GM19372 (cell line): ENCODE measurements around the gene RFTN2.
A peak's percentile ranks its signal among the peaks of the same experiment; 100 is the strongest.
"Not testable (repeated sequence)": the region's sequence is repeated elsewhere in the genome, so short reads cannot be mapped to it uniquely, and the experiment has no call there.

ENCODE experiments used
- ATAC-seq: cut with Tn5 transposase; IDR thresholded peaks from one replicate; pipeline ENCODE4 v1.9.1; 2021; ENCODE audit warnings: mild to moderate bottlenecking, low read depth, moderate library complexity; ENCODE audit not compliant: unreplicated experiment

The RFTN2 gene

GRCh38 chr2:197613509-197613987 lies 61.8 kb downstream of the RFTN2 start:
- ATAC-seq: no peak

- ATAC-seq: peak; percentile 54
Measured at GRCh38 chr2:197606180-197606579, 69.2 kb downstream of the RFTN2 start.

GRCh38 chr2:197604117-197604860 lies 71.1 kb downstream of the RFTN2 start:
- ATAC-seq: no peak

- no peak for ATAC-seq
Measured at GRCh38 chr2:197601726-197602125, 73.7 kb downstream of the RFTN2 start.

- no peak for ATAC-seq
Measured at GRCh38 chr2:197600306-197600705, 75.1 kb downstream of the RFTN2 start.

GRCh38 chr2:197599285-197599965 lies 76.0 kb downstream of the RFTN2 start:
- ATAC-seq: peak; percentile 63

- no peak for ATAC-seq
Measured at GRCh38 chr2:197598450-197598849, 76.9 kb downstream of the RFTN2 start.

- ATAC-seq: no peak
Measured at GRCh38 chr2:197597166-197597565, 78.2 kb downstream of the RFTN2 start.

- no peak for ATAC-seq
Measured at GRCh38 chr2:197596766-197597165, 78.6 kb downstream of the RFTN2 start.

- ATAC-seq: no peak
Measured at GRCh38 chr2:197591339-197592072, 83.9 kb downstream of the RFTN2 start.

GRCh38 chr2:197587255-197587654 lies 88.1 kb downstream of the RFTN2 start:
- ATAC-seq: not testable (repeated sequence)

GRCh38 chr2:197580166-197580565 lies 95.2 kb downstream of the RFTN2 start:
- not testable (repeated sequence) for ATAC-seq

- not testable (repeated sequence) for ATAC-seq
Measured at GRCh38 chr2:197578294-197578693, 97.1 kb downstream of the RFTN2 start.

GRCh38 chr2:197577446-197577845 lies 97.9 kb downstream of the RFTN2 start:
- no peak for ATAC-seq

- ATAC-seq: no peak
Measured at GRCh38 chr2:197576631-197577030, 98.8 kb downstream of the RFTN2 start.

- no peak for ATAC-seq
Measured at GRCh38 chr2:197575987-197576386, 99.4 kb downstream of the RFTN2 start.

GRCh38 chr2:197573608-197574007 lies 101.8 kb downstream of the RFTN2 start:
- no peak for ATAC-seq

- no peak for ATAC-seq
Measured at GRCh38 chr2:197571627-197572271, 103.6 kb downstream of the RFTN2 start.

- ATAC-seq: no peak
Measured at GRCh38 chr2:197560146-197560665, 115.2 kb downstream of the RFTN2 start.

GRCh38 chr2:197559681-197560080 lies 115.7 kb downstream of the RFTN2 start:
- no peak for ATAC-seq
